HCT116 (cell line): ENCODE data around the gene RTKN2.

ENCODE experiments used
- CBX3 ChIP-seq: IDR thresholded peaks from 2 replicates; pipeline ENCODE4 v1.6.1; 2012; ENCODE audit warnings: low read depth
- CEBPB ChIP-seq: IDR thresholded peaks from 2 replicates; pipeline ENCODE4 v1.6.1; 2012; ENCODE audit warnings: low read depth
- CTCF ChIP-seq, 3 experiments: fragments of 200-600 bp in 1 of 3; sonication (generic) in 1 of 3; IDR thresholded peaks in 2 of 3; conservative IDR thresholded peaks in 1 of 3; 2 replicates each; pipeline ENCODE4 v1.5.1; 2012 to 2017; ENCODE audit warnings: low read depth in 2 of 3, low read length in 2 of 3, antibody characterized with exemption in 1 of 3, borderline replicate concordance in 1 of 3, control low read depth in 1 of 3, mild to moderate bottlenecking in 1 of 3, mixed read lengths in 1 of 3, mixed run types in 1 of 3, moderate library complexity in 1 of 3; ENCODE audit not compliant: insufficient read depth in 1 of 3
- EGR1 ChIP-seq: IDR thresholded peaks from 2 replicates; pipeline ENCODE4 v1.6.1; 2012; ENCODE audit warnings: low read depth
- EZH2 ChIP-seq: fragments of 200-600 bp; sonication (generic); IDR thresholded peaks from 2 replicates; pipeline ENCODE4 v1.6.1; 2017; ENCODE audit warnings: antibody characterized with exemption, mixed run types
- JUND ChIP-seq: IDR thresholded peaks from 2 replicates; pipeline ENCODE4 v1.6.1; 2012
- MAX ChIP-seq: IDR thresholded peaks from 2 replicates; pipeline ENCODE4 v1.6.1; 2012
- POLR2A ChIP-seq: IDR thresholded peaks from 2 replicates; pipeline ENCODE4 v1.7.0; 2011; ENCODE audit warnings: borderline replicate concordance; ENCODE audit not compliant: insufficient read depth, insufficient read length; ENCODE audit errors: extremely low read depth
- REST ChIP-seq: IDR thresholded peaks from 2 replicates; pipeline ENCODE4 v1.6.1; 2012; ENCODE audit warnings: low read depth
- SRF ChIP-seq: IDR thresholded peaks from 2 replicates; pipeline ENCODE4 v1.6.1; 2012; ENCODE audit warnings: low read depth
- ZFX ChIP-seq: fragments of 450-650 bp; IDR thresholded peaks from 2 replicates; pipeline ENCODE4 v1.6.1; 2017
- ZNF274 ChIP-seq: fragments of 200-500 bp; sonication (Bioruptor generic); IDR thresholded peaks from 2 replicates; pipeline ENCODE4 v1.6.1; 2014; ENCODE audit warnings: mild to moderate bottlenecking, low read depth, low read length, inconsistent platforms

GRCh38 chr10:62244088-62244487, 24.6 kb downstream of the RTKN2 start:
- TF ChIP-seq POLR2A (no peak), MAX (no peak), CTCF (IDR thresholded peaks at IDR 0.05 in 2 of 3, conservative IDR thresholded peaks at IDR 0.05 in 1 of 3; ENCODE audit: borderline replicate concordance in 1 of 3, insufficient read depth in 1 of 3, low read depth in 2 of 3, low read length in 2 of 3) (no peak), ZNF274 (no peak), EZH2 (no peak), REST (no peak), EGR1 (no peak), ZFX (no peak), SRF (no peak), CEBPB (no peak), JUND (no peak), CBX3 (no peak)
